Measurements from ENCODE around the gene NRXN3.

DNA sequence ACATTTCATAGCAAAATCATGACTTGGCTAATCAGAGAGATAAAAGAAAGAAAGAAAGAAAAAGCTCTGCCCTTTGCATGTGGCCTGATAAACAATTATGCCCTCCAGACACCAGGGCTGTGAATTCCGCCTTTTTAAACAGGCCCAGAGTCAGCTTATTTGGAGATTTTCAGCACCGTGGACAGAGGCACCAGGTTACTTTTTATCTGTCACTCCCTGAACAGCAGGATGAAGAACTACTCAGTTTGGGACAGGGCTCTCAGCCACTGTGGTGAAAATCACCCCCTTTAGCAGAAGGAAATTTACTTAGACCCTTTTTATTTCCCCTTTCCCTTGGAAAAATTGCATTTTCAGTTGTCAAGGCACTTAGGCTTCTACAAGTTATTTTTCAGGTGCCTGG is 359.9 kb downstream of the NRXN3 start:
- TF ChIP-seq, protein P1, sequence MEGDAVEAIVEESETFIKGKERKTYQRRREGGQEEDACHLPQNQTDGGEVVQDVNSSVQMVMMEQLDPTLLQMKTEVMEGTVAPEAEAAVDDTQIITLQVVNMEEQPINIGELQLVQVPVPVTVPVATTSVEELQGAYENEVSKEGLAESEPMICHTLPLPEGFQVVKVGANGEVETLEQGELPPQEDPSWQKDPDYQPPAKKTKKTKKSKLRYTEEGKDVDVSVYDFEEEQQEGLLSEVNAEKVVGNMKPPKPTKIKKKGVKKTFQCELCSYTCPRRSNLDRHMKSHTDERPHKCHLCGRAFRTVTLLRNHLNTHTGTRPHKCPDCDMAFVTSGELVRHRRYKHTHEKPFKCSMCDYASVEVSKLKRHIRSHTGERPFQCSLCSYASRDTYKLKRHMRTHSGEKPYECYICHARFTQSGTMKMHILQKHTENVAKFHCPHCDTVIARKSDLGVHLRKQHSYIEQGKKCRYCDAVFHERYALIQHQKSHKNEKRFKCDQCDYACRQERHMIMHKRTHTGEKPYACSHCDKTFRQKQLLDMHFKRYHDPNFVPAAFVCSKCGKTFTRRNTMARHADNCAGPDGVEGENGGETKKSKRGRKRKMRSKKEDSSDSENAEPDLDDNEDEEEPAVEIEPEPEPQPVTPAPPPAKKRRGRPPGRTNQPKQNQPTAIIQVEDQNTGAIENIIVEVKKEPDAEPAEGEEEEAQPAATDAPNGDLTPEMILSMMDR (conservative IDR thresholded peaks at IDR 0.05; ENCODE audit: low read depth, low read length) = no peak
- TF ChIP-seq RCOR1 (IDR thresholded peaks at IDR 0.05; ENCODE audit: insufficient replicate concordance, low read length) = no peak
- no peak for TF ChIP-seq FOS (IDR thresholded peaks at IDR 0.05; ENCODE audit: low read depth, low read length)
- TF ChIP-seq, protein P2, sequence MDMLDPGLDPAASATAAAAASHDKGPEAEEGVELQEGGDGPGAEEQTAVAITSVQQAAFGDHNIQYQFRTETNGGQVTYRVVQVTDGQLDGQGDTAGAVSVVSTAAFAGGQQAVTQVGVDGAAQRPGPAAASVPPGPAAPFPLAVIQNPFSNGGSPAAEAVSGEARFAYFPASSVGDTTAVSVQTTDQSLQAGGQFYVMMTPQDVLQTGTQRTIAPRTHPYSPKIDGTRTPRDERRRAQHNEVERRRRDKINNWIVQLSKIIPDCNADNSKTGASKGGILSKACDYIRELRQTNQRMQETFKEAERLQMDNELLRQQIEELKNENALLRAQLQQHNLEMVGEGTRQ (IDR thresholded peaks at IDR 0.05; ENCODE audit: low read depth, low read length) = no peak
- no peak for TF ChIP-seq MAZ (IDR thresholded peaks at IDR 0.05; ENCODE audit: borderline replicate concordance, low read depth, low read length)
- no peak for TF ChIP-seq POLR2A (IDR thresholded peaks at IDR 0.05; ENCODE audit: low read depth, low read length)
- TF ChIP-seq CEBPB (IDR thresholded peaks at IDR 0.05; ENCODE audit: low read depth, low read length) = no peak
- TF ChIP-seq SMC3 (IDR thresholded peaks at IDR 0.05; ENCODE audit: low read depth, low read length) = no peak
- TF ChIP-seq, protein P3, sequence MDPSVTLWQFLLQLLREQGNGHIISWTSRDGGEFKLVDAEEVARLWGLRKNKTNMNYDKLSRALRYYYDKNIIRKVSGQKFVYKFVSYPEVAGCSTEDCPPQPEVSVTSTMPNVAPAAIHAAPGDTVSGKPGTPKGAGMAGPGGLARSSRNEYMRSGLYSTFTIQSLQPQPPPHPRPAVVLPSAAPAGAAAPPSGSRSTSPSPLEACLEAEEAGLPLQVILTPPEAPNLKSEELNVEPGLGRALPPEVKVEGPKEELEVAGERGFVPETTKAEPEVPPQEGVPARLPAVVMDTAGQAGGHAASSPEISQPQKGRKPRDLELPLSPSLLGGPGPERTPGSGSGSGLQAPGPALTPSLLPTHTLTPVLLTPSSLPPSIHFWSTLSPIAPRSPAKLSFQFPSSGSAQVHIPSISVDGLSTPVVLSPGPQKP (IDR thresholded peaks at IDR 0.05; ENCODE audit: borderline replicate concordance, low read depth, low read length) = no peak

Measured in IMR-90 (cell line).